HG03139 (cell line): ENCODE results near the gene CTCFL.
"Not testable (repeated sequence)": the region's sequence is repeated elsewhere in the genome, so short reads cannot be mapped to it uniquely, and the experiment has no call there.

Source experiments
- ATAC-seq: cut with Tn5 transposase; IDR thresholded peaks from one replicate; pipeline ENCODE4 v1.9.1; 2021; ENCODE audit not compliant: unreplicated experiment

Gene CTCFL

DNA sequence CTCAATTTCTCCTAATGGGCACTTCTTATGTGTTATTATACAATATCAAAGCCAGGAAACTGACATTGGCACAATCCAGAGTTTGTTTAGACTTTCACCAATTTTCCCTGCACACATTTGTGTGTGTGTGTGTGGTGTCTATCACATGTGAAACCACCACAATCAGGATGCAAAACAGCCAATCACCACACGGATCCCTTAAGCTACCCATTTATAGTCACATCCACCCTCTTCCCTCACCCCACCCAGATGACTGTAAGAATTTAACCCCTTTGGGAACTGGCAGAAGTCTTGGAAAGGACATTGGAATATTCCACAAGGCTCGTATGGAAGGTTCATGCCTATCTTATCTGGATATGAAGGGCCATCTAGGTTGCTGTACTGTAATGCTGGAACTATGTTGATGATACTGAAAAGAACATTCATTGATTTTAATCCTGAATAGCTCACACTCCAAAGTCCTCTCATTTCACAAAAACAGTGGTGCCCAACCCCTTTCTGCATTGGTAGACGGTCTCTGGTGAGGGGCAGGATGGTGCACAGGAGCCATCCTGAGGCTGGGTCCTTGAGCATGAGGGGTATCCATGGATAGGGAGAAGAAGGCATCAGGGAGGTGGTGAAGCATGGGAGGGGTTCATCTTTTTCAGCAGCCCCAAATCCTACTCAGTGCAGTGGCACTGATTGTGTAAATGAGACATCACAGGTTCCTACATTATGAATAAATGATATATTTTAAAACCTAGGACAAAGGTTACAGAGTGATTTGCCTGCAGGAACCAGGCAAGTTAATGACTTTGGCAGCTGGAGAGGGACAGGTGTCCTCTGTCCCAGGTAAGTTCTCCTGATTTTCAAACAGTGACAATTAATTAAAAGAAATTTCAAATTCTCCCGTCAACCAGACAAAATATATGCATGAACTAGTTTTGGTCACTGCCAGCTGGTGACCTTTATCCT lies 12.1 kb upstream of the CTCFL start:
- no peak for ATAC-seq

DNA sequence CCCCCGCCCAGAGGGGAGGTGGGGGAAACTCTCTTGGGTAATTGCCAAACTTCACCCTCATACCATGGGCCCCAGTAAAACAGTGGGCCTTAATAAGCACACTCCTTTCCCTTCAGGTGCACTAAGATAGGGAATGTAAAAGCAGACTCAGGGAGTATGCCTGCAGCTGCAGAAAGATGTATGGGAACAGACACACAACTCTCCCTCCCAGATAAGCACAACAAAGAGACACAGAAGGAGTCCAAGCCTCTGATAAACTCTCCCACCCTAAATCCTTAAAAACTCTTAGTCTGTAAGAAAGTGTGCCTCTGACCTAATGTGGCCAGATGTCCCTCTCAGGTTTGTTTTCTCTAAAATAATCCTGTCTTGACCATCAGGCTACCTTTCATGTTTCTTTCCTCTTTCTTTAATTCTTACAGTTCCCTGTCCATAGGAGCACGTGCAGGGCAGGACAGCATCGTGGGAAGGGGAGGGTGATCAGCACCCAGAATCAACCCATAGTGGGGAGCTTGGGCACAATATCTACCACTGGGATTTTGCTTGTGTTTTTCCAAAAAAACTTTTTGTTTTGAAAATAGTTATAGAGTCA lies 11.3 kb upstream of the CTCFL start:
- ATAC-seq = no peak

DNA sequence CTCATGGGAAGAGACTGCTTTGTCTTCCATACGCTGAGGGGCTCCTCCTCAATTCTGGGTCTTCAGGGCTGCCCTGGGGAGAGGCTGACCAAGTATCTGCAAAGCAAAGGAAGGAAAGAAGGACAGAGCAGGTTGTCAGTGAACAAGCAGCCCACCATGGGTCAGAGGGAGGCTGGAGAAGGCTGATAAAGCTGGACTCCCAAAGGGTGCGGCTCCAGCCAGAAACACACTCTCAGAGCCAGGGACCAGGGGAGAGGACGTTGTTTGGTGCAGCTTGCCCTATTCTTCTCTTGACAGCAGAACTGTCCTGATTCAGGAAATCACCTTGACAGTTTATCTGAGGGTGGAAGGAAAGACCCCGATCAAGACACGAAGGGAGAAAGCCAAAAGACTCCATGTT lies 10.4 kb upstream of the CTCFL start:
- ATAC-seq = no peak

DNA sequence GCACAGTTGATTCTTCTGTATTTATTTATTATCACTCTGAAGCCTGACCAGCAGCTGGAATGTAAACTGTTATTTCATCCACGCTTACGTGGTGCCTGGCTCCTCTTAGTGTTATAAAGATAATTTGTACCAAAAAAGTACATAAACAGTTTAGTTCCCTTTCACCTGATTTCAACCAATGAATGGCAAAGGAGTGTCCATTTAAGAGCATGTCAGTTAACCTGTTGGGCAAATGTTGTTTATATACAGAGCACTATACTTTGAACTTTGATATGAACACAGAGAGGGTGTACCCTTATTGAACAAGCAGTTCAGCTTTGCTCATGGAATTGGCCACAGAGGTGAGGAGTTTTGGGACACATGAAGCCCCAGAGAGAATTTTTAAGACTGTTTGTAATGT lies 7.2 kb upstream of the CTCFL start:
- no peak for ATAC-seq

DNA sequence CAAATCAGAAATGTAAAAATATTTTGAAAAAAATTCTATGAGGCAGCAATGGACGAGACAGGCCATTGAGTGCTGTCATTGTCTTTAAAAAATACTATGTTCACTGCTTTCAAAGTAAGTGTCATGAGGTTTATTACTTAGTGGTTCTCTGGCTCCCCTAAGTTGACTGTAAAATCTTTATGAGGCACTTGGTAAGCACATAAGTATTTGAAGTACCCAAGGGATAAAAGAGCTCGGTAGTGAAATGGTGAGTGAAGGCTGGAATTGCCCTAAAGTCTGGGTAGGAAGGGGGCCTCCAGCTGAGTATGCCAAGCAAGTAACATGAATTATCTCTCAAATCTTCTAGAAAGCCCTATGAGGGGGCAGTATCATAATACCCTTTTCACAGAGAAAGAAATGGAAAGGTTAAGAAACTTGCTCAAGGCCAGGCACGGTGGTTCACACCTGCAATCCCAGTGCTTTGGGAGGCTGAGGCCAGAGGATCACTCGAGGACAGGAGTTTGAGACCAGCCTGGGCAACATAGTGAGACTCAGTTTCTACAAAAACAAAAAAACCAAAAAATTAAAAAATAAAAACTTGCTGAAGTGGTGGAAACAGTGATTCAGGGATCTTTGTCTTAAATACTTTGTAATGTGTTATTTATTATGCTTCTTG lies 5.5 kb upstream of the CTCFL start:
- ATAC-seq = no peak

DNA sequence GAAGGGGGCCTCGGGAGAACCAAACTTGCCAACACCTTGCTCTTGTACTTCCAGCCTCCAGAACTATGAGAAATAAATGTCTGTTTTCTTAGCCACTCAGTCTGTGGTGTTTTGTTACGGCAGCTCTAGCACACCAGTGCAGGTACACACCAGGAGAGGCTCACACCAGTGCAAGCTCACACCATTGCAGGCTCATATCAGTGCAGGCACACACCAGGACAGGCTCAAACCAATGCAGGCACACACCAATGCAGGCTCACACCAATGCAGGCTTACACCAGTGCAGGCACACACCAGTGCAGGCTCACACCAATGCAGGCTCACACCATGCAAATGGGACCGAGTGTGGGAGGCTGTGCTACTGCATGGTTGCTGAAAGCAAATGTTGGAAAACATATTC lies 4.9 kb upstream of the CTCFL start:
- no peak for ATAC-seq

DNA sequence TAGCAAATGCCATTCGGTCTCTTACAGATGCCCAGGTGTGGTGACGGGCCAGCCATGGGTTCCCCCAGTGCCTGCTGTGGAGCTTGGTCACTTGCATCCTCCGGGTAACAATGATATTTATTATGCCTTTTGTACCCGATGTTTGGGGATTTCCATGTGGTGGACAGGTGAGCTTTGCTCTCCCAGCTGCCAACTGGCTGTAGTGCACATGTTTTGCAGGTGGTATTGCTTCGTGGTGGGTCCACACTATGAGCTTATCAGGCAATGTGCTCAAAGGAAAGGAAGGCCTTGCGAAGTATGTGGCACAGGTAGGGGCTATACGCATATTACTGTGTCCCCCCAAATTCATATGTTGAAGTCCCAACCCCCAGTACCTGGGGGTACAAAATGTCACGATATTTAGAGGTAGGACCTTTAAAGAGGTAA lies 4.2 kb upstream of the CTCFL start:
- no peak for ATAC-seq

DNA sequence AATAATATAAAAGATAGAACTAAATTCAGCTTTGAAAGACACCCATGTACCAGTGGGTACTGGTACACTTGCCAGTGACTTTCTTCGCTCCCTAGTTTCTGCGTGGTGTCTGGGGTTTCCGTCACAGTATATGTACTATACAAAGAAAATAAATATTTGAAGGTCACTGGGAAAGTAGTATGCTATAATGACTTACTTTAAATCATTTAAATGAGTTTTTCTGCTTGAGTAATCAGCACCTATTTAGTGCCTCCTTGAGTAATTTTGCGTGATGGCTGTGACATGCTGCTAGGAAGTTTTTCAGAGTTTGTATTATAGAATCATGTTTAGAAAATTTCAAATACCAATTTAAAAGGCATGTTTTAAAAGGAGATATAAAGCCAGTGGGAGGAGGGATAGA lies 3.2 kb upstream of the CTCFL start:
- no peak for ATAC-seq

DNA sequence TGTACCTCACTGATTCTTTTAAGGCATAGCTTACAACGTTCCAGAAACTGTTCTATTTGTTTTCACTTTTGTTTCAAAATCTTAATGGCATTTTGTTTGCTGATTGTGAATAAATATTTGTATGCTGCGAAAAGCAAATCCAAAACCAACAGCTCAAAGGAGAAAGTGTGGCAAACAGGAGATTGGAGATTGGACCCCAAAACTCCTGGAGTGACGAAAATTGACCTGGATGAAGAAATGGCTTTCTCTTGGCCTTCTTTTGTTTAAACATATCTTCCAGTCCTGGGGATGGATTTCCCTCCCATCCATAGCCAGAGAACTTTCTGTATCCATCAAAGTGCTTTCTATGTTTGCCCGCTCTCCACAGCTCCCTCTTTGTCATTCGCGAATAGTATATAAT lies 2.8 kb upstream of the CTCFL start:
- no peak for ATAC-seq

DNA sequence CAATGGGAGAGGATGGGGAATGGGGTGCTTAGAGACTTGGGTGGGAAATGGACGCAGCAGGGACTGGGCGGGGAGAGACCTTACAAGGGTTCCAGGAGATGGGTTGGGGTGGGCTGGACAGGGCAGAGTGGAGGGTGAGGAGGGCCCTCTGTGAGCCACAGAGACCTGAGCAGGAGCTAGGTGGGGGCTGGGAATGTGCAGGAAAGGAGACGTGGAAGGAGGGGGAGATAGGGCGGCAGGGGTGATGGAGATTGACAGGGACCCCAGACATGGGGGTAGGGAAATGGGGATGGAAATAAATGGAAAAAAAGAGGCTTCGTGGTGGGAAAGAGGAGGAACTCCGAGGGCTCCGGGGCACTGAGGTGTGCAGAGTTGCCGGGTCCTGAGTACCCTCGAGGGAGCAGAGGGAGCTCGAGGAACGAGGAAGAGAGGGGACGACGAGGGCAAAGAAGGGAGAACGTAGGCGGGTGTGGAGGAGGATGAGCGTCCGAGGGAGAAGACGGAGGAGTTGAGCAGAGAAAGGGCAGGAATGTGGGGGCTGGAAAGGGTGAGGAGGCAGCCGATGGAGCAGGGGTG lies 2.0 kb upstream of the CTCFL start:
- no peak for ATAC-seq

DNA sequence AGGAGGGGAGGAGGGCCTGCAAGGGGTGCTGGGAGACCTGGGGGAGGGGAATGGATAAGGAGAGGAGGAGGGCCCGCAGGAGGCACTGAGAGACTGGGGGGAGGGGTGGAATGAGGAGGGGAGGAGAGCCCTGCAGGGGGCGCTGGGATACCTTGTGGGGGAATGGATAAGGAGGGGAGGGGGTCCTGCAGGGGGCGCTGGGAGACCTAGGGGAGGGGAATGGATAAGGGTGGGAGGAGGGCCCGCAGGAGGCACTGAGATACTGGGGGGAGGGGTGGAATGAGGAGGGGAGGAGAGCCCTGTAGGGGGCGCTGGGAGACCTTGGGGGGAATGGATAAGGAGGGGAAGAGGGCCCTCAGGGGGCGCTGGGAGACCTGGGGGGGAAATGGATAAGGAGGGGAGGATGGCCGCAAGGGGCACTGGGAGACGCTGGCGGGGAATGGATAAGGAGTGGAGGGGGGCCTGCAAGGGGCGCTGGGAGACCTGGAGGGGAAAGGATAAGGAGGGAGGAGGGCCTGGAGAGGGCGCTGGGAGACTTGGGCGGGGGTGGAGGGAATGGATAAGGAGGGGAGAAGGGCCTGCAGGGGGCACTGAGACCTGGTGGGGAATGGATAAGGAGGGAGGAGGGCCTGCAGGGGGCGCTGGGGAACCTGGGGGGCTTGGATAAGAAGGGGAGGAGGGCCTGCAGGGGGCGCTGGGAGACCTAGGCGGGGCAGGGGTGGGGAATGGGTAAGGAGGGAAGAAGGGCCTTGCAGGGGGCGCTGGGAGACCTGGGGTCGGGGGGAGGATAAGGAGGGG lies 1.3 kb upstream of the CTCFL start:
- ATAC-seq = no peak

DNA sequence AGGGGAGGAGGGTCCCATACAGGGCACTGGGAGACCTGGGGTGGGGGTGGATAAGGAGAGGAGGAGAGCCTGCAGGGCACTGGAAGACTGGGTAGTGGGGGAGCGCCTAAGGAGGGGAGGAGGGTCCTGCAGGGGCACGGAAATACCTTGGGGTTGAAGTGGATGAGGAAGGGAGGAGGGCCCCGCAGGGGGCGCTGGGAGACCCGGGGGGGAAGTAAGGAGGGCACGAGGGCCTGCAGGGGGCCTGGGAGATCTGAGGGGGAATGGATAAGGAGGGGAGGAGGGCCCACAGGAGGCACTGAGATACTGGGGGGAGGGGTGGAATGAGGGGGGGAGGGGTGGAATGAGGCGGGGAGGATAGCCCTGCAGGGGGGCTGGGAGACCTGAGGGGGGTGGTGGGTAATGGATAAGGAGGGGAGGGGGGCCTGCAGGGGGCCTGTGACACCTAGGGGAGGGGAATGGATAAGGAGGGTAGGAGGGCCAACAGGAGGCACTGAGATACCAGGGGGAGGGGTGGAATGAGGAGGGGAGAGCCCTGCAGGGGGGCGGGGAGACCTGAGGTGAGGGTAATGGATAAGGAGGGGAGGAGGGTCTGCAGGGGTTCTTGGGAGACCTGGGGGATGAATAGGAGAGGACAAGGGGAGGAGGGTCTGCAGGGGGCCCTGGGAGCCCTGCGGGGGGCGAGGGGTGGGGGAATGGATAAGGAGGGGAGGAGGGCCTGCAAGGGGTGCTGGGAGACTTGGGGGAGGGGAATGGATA lies 567 bp upstream of the CTCFL start:
- ATAC-seq = no peak

DNA sequence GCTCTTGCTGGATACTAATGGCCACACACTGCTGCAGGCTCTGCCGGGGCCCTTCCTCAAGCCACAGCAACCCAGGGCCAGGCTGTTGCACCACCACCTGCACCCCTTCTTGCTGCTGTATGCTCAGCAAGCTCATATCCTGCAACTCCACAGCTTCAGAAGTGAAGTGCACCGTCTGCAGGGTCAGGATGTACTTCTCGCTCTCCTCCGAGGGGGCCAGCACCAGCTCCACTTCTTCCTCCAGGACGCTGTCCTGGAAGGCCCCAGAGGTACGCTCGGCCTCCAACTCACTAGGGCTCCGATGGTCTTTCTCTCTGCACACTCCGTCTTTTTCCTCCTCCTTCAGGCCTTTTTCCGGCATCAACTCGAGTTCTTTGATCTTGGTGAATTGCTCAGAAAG lies 1.2 kb downstream of the CTCFL start:
- no peak for ATAC-seq

DNA sequence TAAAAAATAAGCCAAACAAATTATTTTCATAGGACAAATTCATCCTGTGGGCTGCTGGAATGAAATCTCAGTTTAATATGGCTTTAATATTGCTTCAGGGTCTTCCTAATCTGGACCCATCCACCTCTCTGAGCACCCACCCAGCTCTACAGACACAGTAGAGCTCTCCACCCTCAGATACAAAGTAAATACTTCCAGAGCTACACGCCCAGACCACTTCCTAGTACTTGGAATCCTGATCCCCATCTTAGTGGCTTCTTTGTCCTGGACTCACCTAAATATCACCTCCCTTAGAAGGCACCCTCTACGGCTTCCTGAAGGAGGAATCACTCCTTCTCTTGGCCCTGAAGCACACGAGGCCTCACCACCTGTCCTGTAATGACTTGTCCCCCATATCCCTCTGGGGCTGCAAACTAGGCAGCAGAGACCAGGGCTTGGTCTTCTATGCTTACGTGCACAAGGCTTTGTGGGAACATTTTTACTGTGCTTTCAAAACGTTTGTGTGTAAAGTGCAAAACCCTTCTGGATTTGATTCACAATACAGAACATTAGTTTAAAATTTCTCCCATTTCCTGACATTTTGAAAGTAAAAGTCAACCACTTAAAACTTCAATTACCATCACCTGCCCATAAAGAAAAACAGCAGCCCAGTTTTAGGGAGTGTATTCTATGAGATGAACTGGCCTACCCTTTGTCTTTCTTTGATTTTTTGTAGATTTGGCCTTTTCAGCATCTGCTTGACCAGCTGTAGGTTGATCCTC lies 2.4 kb downstream of the CTCFL start:
- ATAC-seq = no peak

DNA sequence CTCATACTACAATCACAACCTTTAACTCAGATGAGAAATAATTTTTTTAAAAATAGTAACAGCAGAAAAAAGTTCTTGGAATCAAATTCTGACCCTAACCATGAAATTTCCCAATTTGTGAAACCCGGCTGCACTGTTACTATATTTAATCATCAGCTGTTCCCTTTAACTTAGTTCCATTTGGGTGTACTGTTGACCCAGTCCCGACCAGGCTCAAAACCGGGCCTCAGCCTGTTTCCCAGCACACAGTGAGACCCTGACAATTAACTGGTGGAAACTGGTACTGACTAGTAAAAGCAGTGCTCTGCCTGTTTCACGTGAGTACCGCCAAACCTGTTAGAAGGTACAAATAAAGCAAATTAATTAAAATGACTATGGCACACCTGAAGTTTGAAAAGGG lies 7.0 kb downstream of the CTCFL start:
- ATAC-seq = no peak

DNA sequence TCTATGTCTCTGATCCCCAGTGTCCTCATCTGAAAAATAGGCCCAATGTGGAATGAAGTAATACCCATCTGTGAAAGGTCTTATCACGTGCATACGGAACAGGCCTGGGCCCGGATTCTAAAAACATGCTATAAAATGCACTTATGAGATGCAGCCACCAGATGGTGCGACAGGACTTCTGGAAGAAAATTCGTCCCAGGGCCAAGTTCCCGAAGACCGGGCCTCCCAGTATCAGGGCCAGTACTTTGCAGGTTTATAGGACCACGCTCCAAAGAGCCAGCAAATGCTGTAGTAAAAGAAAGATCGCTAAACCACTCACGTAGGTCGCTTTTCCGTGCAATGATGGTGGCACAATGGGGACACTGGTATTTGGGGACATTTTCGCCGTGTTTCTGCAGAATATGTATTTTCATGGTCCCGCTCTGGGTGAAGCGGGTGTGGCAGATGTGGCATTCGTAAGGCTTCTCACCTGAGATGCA lies 10.6 kb downstream of the CTCFL start:
- no peak for ATAC-seq

DNA sequence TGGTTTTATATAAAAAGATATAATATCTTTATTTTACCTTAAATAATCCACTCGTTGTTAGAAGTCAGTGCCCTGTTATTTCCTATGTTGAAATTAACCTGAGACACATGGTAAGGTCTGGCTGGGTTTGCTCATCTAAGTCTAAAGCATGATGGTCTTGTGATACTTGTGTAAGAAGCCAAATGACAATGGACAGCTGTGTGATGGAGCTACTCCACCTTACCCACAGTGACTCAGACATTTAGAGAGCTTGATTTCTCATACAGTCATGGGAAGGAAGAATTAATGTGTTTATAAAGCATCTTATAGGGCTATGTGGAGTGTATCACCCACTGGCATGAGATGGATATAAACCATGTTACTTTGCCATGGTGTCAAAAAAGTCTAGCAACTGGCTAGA lies 11.7 kb downstream of the CTCFL start:
- no peak for ATAC-seq

DNA sequence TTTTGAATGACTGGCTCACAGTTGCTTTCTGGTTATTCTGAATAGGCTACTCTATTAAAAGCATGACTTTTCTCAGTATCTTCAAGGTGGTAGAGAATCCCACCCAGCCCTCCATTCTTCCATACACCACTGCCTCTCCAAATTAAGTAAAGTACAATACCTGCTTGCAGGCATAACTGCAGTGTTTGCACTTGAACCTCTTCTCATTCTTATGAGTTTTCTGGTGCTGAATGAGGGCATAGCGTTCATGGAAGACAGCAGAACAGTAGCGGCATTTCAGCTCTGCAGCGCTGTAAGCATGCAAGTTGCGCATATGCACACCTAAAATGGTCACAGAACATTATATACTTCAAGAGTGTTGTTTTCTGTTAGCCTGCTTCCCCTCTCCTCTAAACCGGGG lies 12.5 kb downstream of the CTCFL start:
- no peak for ATAC-seq

DNA sequence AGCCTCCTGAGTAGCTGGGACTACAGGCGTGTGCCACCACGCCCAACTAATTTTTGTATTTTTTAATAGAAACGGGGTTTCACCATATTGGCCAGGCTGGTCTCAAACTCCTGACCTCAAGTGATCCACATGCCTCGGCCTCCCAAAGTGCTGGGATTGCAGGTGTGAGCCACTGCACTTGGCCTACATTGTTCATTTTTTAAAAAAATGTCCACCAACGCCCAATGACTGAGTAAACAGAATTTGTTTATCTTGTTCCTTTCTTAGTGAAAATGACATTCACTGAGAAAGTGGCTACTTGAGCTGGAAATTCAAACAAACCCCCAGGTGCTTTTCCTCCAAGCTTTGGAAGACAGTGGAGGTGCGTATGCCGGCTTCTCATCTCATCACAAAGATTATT lies 13.2 kb downstream of the CTCFL start:
- ATAC-seq = not testable (repeated sequence)
